ENCODE results near the gene KCNMA1.

Gene KCNMA1

DNA sequence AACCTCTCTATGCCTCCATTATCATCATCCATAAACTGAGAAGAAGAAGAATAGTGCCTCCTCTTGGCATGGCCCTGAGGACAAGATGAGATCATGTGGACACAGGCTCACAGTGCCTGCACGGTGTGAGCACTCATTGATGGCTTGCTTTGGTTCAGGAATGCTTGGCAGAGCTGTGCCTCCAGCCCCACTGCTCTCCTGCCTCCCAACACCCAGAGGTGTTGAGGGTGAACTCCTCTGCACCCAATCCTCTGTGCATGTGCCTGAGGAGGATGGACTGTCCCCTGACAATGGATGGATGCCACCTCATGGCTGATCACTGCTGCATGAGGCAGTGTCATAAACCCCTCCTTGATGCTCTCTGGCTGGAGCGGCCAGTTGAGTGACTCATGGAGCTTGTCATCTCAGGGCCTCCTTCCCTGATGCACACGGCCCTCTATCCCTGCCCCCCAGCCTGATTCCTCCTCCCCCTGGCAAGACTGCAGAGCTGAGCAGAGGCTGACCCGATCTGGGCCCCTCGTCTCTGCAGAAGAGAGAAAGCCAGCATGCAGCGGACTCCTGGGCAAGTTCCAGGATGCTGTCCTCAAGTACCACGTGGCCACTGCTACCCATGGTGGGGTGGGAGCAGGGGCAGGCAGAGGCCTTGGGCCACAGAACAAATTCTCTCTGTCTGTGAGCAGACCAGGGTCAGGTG, 136.3 kb downstream of the KCNMA1 start:
- TF ChIP-seq, protein P1, sequence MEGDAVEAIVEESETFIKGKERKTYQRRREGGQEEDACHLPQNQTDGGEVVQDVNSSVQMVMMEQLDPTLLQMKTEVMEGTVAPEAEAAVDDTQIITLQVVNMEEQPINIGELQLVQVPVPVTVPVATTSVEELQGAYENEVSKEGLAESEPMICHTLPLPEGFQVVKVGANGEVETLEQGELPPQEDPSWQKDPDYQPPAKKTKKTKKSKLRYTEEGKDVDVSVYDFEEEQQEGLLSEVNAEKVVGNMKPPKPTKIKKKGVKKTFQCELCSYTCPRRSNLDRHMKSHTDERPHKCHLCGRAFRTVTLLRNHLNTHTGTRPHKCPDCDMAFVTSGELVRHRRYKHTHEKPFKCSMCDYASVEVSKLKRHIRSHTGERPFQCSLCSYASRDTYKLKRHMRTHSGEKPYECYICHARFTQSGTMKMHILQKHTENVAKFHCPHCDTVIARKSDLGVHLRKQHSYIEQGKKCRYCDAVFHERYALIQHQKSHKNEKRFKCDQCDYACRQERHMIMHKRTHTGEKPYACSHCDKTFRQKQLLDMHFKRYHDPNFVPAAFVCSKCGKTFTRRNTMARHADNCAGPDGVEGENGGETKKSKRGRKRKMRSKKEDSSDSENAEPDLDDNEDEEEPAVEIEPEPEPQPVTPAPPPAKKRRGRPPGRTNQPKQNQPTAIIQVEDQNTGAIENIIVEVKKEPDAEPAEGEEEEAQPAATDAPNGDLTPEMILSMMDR (IDR thresholded peaks at IDR 0.05; ENCODE audit: low read depth, low read length): no peak
- H3K4me3 ChIP-seq (ENCODE audit: low read depth, low read length): no peak overlapping the region

DNA sequence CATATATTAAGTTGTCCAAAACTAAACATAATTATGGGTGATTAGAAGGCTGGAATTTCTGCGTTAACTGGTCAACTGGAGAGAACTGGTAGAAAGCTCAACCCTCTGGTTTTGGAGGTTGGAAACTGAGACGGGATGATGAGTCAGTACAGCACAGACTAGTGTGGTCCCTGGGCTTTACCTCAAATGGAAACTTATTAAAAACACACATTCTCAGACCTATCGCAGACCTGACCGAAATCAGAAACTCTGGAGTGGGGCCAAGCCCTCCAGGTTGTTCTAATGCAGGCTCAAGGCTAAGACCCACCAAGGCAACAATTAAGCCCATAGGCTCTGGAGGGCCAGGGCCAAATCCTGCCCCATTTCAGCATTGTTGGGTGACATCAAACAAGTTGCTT, 136.9 kb downstream of the KCNMA1 start:
- TF ChIP-seq, protein P1 (IDR thresholded peaks at IDR 0.05; ENCODE audit: low read depth, low read length): no peak
- no peak overlapping the region for H3K4me3 ChIP-seq (ENCODE audit: low read depth, low read length)

DNA sequence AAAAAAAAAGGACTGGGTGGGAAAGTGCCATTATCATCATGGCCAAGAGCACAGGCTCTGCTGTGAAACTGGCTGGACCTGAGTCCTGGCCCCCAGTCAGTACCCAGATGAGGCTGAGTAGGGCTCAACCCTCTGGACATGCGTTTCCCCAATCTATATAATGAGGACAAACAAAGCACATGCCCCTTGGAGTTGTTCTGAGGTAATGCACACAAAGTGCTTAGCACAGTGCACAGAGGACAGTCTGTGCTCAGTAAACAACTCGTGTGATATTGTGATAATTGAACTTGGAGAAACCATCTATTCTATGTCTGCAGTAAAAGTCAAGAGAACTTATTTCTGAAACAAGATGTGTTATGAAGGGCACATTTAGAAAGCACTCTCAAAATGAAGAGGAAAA, 138.8 kb downstream of the KCNMA1 start:
- no peak overlapping the region for H3K4me3 ChIP-seq (ENCODE audit: low read depth, low read length)
- TF ChIP-seq, protein P1 (IDR thresholded peaks at IDR 0.05; ENCODE audit: low read depth, low read length): no peak

DNA sequence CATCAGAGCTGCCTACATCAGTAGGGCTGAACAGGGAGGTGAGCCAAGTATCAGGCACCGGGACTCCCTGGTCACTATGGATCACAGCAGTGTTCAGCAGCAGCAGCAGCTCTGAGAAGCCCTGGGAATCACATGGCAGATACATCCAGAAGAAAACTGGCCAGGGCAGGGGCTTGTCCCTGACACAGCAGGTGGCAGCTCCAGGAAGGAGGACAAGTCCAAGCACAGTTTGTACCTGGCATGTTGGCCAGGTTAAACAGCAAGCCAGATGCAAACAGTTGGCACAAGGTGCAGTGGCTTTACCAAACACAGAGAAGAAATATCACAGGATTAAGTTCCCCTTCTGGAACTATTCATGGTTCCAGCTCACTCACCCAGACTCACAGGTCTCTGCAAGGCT, 139.4 kb downstream of the KCNMA1 start:
- no peak overlapping the region for H3K4me3 ChIP-seq (ENCODE audit: low read depth, low read length)
- TF ChIP-seq, protein P1 (IDR thresholded peaks at IDR 0.05; ENCODE audit: low read depth, low read length): no peak

DNA sequence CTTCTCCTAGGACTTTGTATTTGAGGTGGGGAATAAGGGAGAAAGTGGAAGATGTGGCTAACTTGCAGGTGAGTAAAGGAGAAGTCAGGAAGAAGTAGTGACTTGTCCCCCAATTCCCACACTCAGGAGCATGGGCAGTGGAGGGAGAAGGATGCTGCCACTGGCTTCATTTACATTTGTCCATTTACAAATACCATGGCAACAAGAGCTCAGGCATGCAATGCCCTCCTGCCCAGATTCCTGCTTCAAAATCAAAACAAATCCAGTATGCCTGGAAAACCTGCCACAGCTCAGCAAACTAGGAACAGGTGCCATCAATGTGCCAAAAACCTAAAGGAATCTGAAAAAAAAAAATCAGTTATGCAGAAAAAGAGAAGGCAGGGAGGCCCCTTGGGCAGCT, 139.9 kb downstream of the KCNMA1 start:
- TF ChIP-seq, protein P1 (IDR thresholded peaks at IDR 0.05; ENCODE audit: low read depth, low read length): no peak

DNA sequence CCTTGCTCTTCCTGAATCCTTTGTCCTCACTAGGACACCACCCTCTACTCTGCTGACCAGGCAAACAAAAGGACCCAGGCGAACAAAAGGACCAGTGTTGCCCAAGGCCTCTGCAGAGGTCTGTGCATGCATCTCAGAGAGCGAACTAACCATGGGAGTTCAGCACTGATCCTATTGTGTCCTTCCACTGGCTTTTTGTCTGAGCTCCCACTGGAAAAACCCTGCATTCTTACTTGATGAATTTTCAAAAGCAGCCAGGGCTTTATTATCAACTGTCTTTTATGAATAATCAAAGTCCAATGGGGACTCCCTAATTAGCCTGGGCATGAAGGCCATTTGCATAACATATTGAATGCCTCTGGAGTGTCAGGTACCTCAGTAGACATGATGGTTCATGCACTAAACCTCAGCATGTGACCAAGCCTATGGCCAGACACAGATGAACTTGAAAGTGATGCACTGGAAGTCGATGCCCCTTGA, 140.6 kb downstream of the KCNMA1 start:
- TF ChIP-seq, protein P1 (IDR thresholded peaks at IDR 0.05; ENCODE audit: low read depth, low read length): no peak

More for the DNA sequence above, 139.9 kb downstream of the KCNMA1 start:
- H3K4me3 ChIP-seq (ENCODE audit: low read depth, low read length): no peak overlapping the region

DNA sequence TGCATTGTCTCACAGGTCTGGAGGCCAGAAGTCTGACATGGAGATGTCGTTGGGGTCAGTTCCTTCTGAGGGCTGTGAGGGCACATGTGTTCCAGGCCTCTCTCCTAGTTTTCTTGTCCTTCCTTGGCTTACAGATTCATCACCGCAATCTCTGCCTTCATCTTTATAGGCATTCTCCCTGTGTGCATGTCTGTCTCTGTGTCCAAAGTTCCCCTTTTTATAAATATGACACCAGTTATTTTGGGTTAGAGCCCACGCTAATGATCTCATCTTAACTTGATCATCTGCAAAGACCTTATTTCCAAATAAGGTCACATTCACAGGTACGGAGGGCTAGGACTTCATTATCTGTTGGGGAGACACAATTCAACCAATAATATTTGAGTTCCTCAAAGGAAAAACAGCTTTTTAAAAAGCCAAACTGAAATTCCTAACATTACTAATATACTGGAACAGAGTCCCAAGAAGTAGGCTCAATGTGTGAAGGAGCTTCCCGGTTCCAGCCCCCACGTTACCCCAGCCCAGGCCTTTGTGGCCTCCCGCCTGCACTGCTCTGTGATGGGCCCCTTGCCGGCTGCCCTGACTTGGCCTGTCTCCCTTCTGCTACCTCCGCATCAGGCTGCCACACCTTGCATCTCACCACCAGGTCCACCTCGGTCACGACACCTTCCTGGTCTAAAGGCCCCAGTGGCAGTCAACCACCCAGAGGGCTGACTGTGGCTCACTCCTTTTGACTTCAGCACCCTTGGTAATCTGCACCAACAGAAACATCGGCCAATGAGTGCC, 142.7 kb downstream of the KCNMA1 start:
- no peak overlapping the region for H3K4me3 ChIP-seq (ENCODE audit: low read depth, low read length)
- TF ChIP-seq, protein P1 (IDR thresholded peaks at IDR 0.05; ENCODE audit: low read depth, low read length): no peak

More for the DNA sequence above, 140.6 kb downstream of the KCNMA1 start:
- no peak overlapping the region for H3K4me3 ChIP-seq (ENCODE audit: low read depth, low read length)
